ENCODE measurements around the gene NELFA. TPM values are rescaled to one million over a fixed set of nuclear protein-coding genes. Genes with fewer than 3 reads are reported as not detected.

NELFA gene
- total and polyA plus RNA-seq, 2 of the 4 experiments (the other 2 are of a cell fraction): 4.3 to 21.9 TPM

GRCh38 chr4:2049381-2049780 lies 40.6 kb upstream of the NELFA start:
- WGBS, 2 experiments (ENCODE audit: extremely low coverage in 2 of 2, insufficient read length in 1 of 2): 90% methylated on average over 2 of the region's 7 CpGs; no CpG with 5 or more reads in 1 of the 2 experiments
- no peak overlapping the region for H3K4ac ChIP-seq (ENCODE audit: low read depth, low read length)
- POLR2A ChIA-PET (ENCODE audit: unreplicated experiment): no interaction called here
- H3K4me1 ChIP-seq (ENCODE audit: control insufficient read depth, insufficient read depth, low read length): no peaks in the 10 kb centered on the region
- H3K4me3 ChIP-seq (ENCODE audit: insufficient read depth, low read depth, low read length): no peak overlapping the region
- peaks cover 16% of the 10 kb centered on the region for H3K27me3 ChIP-seq (ENCODE audit: control insufficient read depth, insufficient read depth, low read length)
- no peak overlapping the region for H4K5ac ChIP-seq (ENCODE audit: low read depth, low read length)
- ATAC-seq (ENCODE audit: low read depth) (no peak), DNase-seq (no peak)
- no peak overlapping the region for H2BK15ac ChIP-seq (ENCODE audit: low read depth, low read length)
- no peak overlapping the region for H2BK20ac ChIP-seq (ENCODE audit: low read depth, low read length)
- no peak overlapping the region for H3K27ac ChIP-seq (ENCODE audit: insufficient read depth, low read length)
- no peaks in the 10 kb centered on the region for H4K20me1 ChIP-seq (ENCODE audit: insufficient read depth, low read length)
- H3K9me3 ChIP-seq (ENCODE audit: control insufficient read depth, insufficient read depth, low read length): no peaks in the 10 kb centered on the region; the same call in 1 of the 2 replicates
- H3K23ac ChIP-seq (ENCODE audit: low read depth, low read length): no peak overlapping the region
- H3K9me1 ChIP-seq (ENCODE audit: insufficient read depth, low read length): no peaks in the 10 kb centered on the region
- CTCF ChIA-PET: no interaction called here
- no peak overlapping the region for H3K4me2 ChIP-seq (ENCODE audit: low read depth, low read length)
- dilution Hi-C loops (cut with HindIII; ENCODE audit: low sequenced_read_pairs, unreplicated experiment): no loop called here
- TF ChIP-seq SMC3 (IDR thresholded peaks at IDR 0.05; ENCODE audit: low read depth, low read length): no peak
- no peak for TF ChIP-seq RFX5 (IDR thresholded peaks at IDR 0.05; ENCODE audit: low read depth, low read length)
- no peak for TF ChIP-seq MAZ (IDR thresholded peaks at IDR 0.05; ENCODE audit: borderline replicate concordance, low read depth, low read length)
- no peak for TF ChIP-seq CTCF (conservative IDR thresholded peaks at IDR 0.05; ENCODE audit: low read depth, low read length)
- no peak for TF ChIP-seq USF2 (IDR thresholded peaks at IDR 0.05; ENCODE audit: low read depth, low read length)
- no peak for TF ChIP-seq MAFK (IDR thresholded peaks at IDR 0.05; ENCODE audit: low read depth, low read length)
- TF ChIP-seq MXI1 (IDR thresholded peaks at IDR 0.05; ENCODE audit: borderline replicate concordance, low read depth, low read length): no peak
- TF ChIP-seq FOS (IDR thresholded peaks at IDR 0.05; ENCODE audit: low read depth, low read length): no peak
- no peak for TF ChIP-seq NFE2L2 (IDR thresholded peaks at IDR 0.05; ENCODE audit: low read depth, low read length)
- TF ChIP-seq RAD21 (IDR thresholded peaks at IDR 0.05; ENCODE audit: low read length): no peak
- no peak for TF ChIP-seq CEBPB (IDR thresholded peaks at IDR 0.05; ENCODE audit: low read depth, low read length)
- no peak for TF ChIP-seq POLR2A (IDR thresholded peaks at IDR 0.05; ENCODE audit: low read depth, low read length)
- no peak for TF ChIP-seq CHD1 (IDR thresholded peaks at IDR 0.05; ENCODE audit: low read depth, low read length)
- no peak for TF ChIP-seq BHLHE40 (IDR thresholded peaks at IDR 0.05; ENCODE audit: low read depth, low read length)
- TF ChIP-seq RCOR1 (IDR thresholded peaks at IDR 0.05; ENCODE audit: insufficient replicate concordance, low read length): no peak
- TF ChIP-seq ELK1 (IDR thresholded peaks at IDR 0.05; ENCODE audit: borderline replicate concordance, low read depth, low read length): no peak
- no peak overlapping the region for H4K91ac ChIP-seq (ENCODE audit: insufficient read depth, low read depth, low read length)
- in situ Hi-C loops (cut with MboI; ENCODE audit: low sequenced_read_pairs): no loop called here
- H2BK120ac ChIP-seq (ENCODE audit: low read depth, low read length): no peak overlapping the region
- no TSS peak for BruUV-seq (replicated peaks)
- no peak overlapping the region for H3K14ac ChIP-seq (replicated peaks; ENCODE audit: low read depth, low read length)
- H3K56ac ChIP-seq (ENCODE audit: extremely low read depth, insufficient read depth, low read length): no peak overlapping the region
- no peak overlapping the region for H3K9ac ChIP-seq (ENCODE audit: low read depth, low read length)
- H3K36me3 ChIP-seq (ENCODE audit: control insufficient read depth, insufficient read depth, low read length): no peaks in the 10 kb centered on the region
- intact Hi-C loops (cut with micrococcal nuclease): no loop called here
- H2AFZ ChIP-seq (replicated peaks; ENCODE audit: low read length, poor library complexity): no peak overlapping the region
- no peak overlapping the region for H4K8ac ChIP-seq (ENCODE audit: low read depth in 2 of 2, low read length in 2 of 2)
- no peak overlapping the region for H2AK9ac ChIP-seq (replicated peaks; ENCODE audit: low read depth, low read length, poor library complexity)
- H2AK5ac ChIP-seq (ENCODE audit: low read depth, low read length): no peak overlapping the region
- no peak overlapping the region for H2BK5ac ChIP-seq (ENCODE audit: low read depth, low read length, poor library complexity, severe bottlenecking)
- no peak overlapping the region for H3K18ac ChIP-seq (ENCODE audit: low read depth, low read length)
- H3K79me1 ChIP-seq (ENCODE audit: low read depth in 1 of 2, low read length in 2 of 2): no peaks in the 10 kb centered on the region
